Measurements from ENCODE around the gene RC3H1. TPM values are rescaled to one million over a fixed set of nuclear protein-coding genes. Genes with fewer than 3 reads are reported as not detected.
A peak's percentile ranks its signal among the peaks of the same experiment; 100 is the strongest.

Gene RC3H1
- total and polyA plus RNA-seq, 2 of the 13 experiments (the other 11 are each of a cell fraction or from before 2014, with no cell fraction given): 11.2 to 19.6 TPM

GRCh38 chr1:174021591-174022079 is 522 bp downstream of the RC3H1 start (continued):
- TF ChIP-seq ZNF609 (CRISPR knock-in tag; IDR thresholded peaks at IDR 0.05; ENCODE audit: borderline replicate concordance) (no peak), KMT2B (CRISPR knock-in tag; IDR thresholded peaks at IDR 0.05) (peak; percentile 18), NCOR1 (IDR thresholded peaks at IDR 0.05; ENCODE audit: borderline replicate concordance, low read length) (no peak), KDM5B (CRISPR knock-in tag; IDR thresholded peaks at IDR 0.05; ENCODE audit: borderline replicate concordance) (no peak), CBX1 (IDR thresholded peaks at IDR 0.05; ENCODE audit: low read depth) (no peak), GTF2F1 (IDR thresholded peaks at IDR 0.05; ENCODE audit: low read length) (no peak), CENPT (CRISPR knock-in tag; IDR thresholded peaks at IDR 0.05; ENCODE audit: low read depth) (no peak), LCORL (IDR thresholded peaks at IDR 0.05) (peak; percentile 52; the same call in 1 of the 2 replicates), LCORL (CRISPR knock-in tag; IDR thresholded peaks at IDR 0.05) (no peak; the same call in 1 of the 2 replicates), NFE2 (CRISPR knock-in tag; IDR thresholded peaks at IDR 0.05) (no peak), ZFP62 (CRISPR knock-in tag; IDR thresholded peaks at IDR 0.05) (no peak), ZNF296 (CRISPR knock-in tag; conservative IDR thresholded peaks at IDR 0.05) (no peak), SMAD3 (CRISPR knock-in tag; IDR thresholded peaks at IDR 0.05) (no peak), ZNF510 (CRISPR knock-in tag; IDR thresholded peaks at IDR 0.05; ENCODE audit: low read depth) (no peak), GPN1 (CRISPR knock-in tag; IDR thresholded peaks at IDR 0.05; ENCODE audit: borderline replicate concordance) (no peak), FOSL2 (CRISPR knock-in tag; IDR thresholded peaks at IDR 0.05) (no peak), ZFAT (CRISPR knock-in tag; conservative IDR thresholded peaks at IDR 0.05) (no peak), IKZF5 (CRISPR knock-in tag; IDR thresholded peaks at IDR 0.05) (no peak; the same call in 1 of the 2 replicates), ZNF549 (CRISPR knock-in tag; IDR thresholded peaks at IDR 0.05) (no peak), ZNF382 (CRISPR knock-in tag; IDR thresholded peaks at IDR 0.05; ENCODE audit: borderline replicate concordance) (no peak), PBX2 (CRISPR knock-in tag; IDR thresholded peaks at IDR 0.05) (no peak), KDM1A (CRISPR knock-in tag; IDR thresholded peaks at IDR 0.05) (no peak), SMC3 (IDR thresholded peaks at IDR 0.05; ENCODE audit: low read length) (no peak)

All from HepG2 (cell line).